Stimulated activated CD4-positive, alpha-beta T cell treated with anti-CD3 and anti-CD28 coated beads, Interleukin-1b, Interleukin-23, amount 100 ng/mL, for 48 hours (primary cell): ENCODE measurements around the gene MPDZ.
"Not testable (repeated sequence)": the region's sequence is repeated elsewhere in the genome, so short reads cannot be mapped to it uniquely, and the experiment has no call there.

ENCODE experiments used
- DNase-seq: peaks from one replicate; pipeline ENCODE4 v3.0.0-alpha.2; 2020

The MPDZ gene

GRCh38 chr9:13266167-13266566 is 13.3 kb downstream of the MPDZ start:
- no peak for DNase-seq

GRCh38 chr9:13264788-13265187 is 14.7 kb downstream of the MPDZ start:
- no peak for DNase-seq

GRCh38 chr9:13263511-13263910 is 16.0 kb downstream of the MPDZ start:
- DNase-seq = no peak

GRCh38 chr9:13252852-13253251 is 26.6 kb downstream of the MPDZ start:
- no peak for DNase-seq

GRCh38 chr9:13244181-13244580 is 35.3 kb downstream of the MPDZ start:
- DNase-seq = no peak

- no peak for DNase-seq
These were observed 38.2 kb downstream of the MPDZ start for GRCh38 chr9:13241283-13241682.

- DNase-seq = no peak
These were observed 39.8 kb downstream of the MPDZ start for GRCh38 chr9:13239660-13240059.

GRCh38 chr9:13239208-13239607 is 40.3 kb downstream of the MPDZ start:
- no peak for DNase-seq

- no peak for DNase-seq
These were observed 44.6 kb downstream of the MPDZ start for GRCh38 chr9:13234932-13235331.

- DNase-seq = no peak
These were observed 51.1 kb downstream of the MPDZ start for GRCh38 chr9:13228431-13228830.

GRCh38 chr9:13224366-13224765 is 55.1 kb downstream of the MPDZ start:
- DNase-seq = no peak

GRCh38 chr9:13222733-13223132 is 56.8 kb downstream of the MPDZ start:
- not testable (repeated sequence) for DNase-seq

GRCh38 chr9:13221741-13222140 is 57.8 kb downstream of the MPDZ start:
- DNase-seq = no peak

GRCh38 chr9:13220837-13221236 is 58.7 kb downstream of the MPDZ start:
- DNase-seq = no peak

- no peak for DNase-seq
These were observed 63.5 kb downstream of the MPDZ start for GRCh38 chr9:13215791-13216554.

GRCh38 chr9:13213998-13214397 is 65.5 kb downstream of the MPDZ start:
- DNase-seq = no peak

- DNase-seq = no peak
These were observed 66.2 kb downstream of the MPDZ start for GRCh38 chr9:13213337-13213736.

GRCh38 chr9:13210306-13210705 is 69.2 kb downstream of the MPDZ start:
- no peak for DNase-seq

GRCh38 chr9:13209498-13209897 is 70.0 kb downstream of the MPDZ start:
- no peak for DNase-seq

GRCh38 chr9:13205824-13206223 is 73.7 kb downstream of the MPDZ start:
- no peak for DNase-seq

- DNase-seq = no peak
These were observed 89.5 kb downstream of the MPDZ start for GRCh38 chr9:13190040-13190439.

- no peak for DNase-seq
These were observed 90.1 kb downstream of the MPDZ start for GRCh38 chr9:13189362-13189761.

- no peak for DNase-seq
These were observed 92.7 kb downstream of the MPDZ start for GRCh38 chr9:13186774-13187173.

GRCh38 chr9:13186091-13186490 is 93.4 kb downstream of the MPDZ start:
- DNase-seq = no peak

- no peak for DNase-seq
These were observed 97.8 kb downstream of the MPDZ start for GRCh38 chr9:13181652-13182051.
